Panc1 (cell line): ENCODE results near the gene SYT17.

ENCODE experiments used
- POLR2AphosphoS5 ChIP-seq: IDR thresholded peaks from 2 replicates; pipeline ENCODE4 v1.6.1; 2012; ENCODE audit warnings: mild to moderate bottlenecking, low read depth, low read length, moderate library complexity
- SIN3A ChIP-seq: IDR thresholded peaks from 2 replicates; pipeline ENCODE4 v1.6.1; 2012; ENCODE audit warnings: low read depth, mild to moderate bottlenecking, low read length, moderate library complexity, borderline replicate concordance; ENCODE audit not compliant: insufficient read depth
- TF ChIP-seq, protein P1 (sequence below): fragments of 450-650 bp; IDR thresholded peaks from 2 replicates; pipeline ENCODE4 v1.5.1; 2017; ENCODE audit warnings: mild to moderate bottlenecking
- TF ChIP-seq, protein P2 (sequence below), 2 experiments: IDR thresholded peaks; 2 replicates each; pipeline ENCODE4 v1.6.1; 2011 to 2012; ENCODE audit warnings: low read depth in 2 of 2, control low read depth in 1 of 2, low read length in 1 of 2, mild to moderate bottlenecking in 1 of 2, moderate library complexity in 1 of 2; ENCODE audit not compliant: insufficient read depth in 1 of 2

DNA sequence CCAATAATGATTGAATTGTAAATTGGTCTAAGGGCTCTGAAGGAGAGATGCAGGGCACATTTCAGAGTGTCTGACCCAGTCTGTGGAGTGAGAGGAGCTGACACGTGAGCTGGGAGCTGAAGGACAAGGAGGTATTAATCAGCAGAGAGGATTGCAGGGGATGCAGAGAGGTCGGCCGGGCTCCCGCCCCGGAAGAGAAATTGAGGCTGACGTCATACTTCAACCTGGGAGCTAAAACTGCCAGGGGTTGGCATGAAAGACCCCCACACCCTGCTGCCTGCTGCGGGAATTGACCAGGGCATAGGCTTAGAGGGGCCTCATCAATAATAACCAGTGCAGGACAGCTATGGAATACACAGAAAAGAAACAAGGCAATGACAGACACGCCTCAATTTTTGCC lies 63.8 kb downstream of the SYT17 start:
- no peak for TF ChIP-seq POLR2AphosphoS5
- TF ChIP-seq, protein P1, sequence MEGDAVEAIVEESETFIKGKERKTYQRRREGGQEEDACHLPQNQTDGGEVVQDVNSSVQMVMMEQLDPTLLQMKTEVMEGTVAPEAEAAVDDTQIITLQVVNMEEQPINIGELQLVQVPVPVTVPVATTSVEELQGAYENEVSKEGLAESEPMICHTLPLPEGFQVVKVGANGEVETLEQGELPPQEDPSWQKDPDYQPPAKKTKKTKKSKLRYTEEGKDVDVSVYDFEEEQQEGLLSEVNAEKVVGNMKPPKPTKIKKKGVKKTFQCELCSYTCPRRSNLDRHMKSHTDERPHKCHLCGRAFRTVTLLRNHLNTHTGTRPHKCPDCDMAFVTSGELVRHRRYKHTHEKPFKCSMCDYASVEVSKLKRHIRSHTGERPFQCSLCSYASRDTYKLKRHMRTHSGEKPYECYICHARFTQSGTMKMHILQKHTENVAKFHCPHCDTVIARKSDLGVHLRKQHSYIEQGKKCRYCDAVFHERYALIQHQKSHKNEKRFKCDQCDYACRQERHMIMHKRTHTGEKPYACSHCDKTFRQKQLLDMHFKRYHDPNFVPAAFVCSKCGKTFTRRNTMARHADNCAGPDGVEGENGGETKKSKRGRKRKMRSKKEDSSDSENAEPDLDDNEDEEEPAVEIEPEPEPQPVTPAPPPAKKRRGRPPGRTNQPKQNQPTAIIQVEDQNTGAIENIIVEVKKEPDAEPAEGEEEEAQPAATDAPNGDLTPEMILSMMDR = no peak
- TF ChIP-seq, protein P2, sequence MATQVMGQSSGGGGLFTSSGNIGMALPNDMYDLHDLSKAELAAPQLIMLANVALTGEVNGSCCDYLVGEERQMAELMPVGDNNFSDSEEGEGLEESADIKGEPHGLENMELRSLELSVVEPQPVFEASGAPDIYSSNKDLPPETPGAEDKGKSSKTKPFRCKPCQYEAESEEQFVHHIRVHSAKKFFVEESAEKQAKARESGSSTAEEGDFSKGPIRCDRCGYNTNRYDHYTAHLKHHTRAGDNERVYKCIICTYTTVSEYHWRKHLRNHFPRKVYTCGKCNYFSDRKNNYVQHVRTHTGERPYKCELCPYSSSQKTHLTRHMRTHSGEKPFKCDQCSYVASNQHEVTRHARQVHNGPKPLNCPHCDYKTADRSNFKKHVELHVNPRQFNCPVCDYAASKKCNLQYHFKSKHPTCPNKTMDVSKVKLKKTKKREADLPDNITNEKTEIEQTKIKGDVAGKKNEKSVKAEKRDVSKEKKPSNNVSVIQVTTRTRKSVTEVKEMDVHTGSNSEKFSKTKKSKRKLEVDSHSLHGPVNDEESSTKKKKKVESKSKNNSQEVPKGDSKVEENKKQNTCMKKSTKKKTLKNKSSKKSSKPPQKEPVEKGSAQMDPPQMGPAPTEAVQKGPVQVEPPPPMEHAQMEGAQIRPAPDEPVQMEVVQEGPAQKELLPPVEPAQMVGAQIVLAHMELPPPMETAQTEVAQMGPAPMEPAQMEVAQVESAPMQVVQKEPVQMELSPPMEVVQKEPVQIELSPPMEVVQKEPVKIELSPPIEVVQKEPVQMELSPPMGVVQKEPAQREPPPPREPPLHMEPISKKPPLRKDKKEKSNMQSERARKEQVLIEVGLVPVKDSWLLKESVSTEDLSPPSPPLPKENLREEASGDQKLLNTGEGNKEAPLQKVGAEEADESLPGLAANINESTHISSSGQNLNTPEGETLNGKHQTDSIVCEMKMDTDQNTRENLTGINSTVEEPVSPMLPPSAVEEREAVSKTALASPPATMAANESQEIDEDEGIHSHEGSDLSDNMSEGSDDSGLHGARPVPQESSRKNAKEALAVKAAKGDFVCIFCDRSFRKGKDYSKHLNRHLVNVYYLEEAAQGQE (IDR thresholded peaks at IDR 0.05; ENCODE audit: insufficient read depth in 1 of 2, low read depth in 2 of 2, low read length in 1 of 2) = no peak
- TF ChIP-seq SIN3A = no peak
